ENCODE measurements around the gene PPP3CA. TPM values are rescaled to one million over a fixed set of nuclear protein-coding genes. Genes with fewer than 3 reads are reported as not detected.

Gene PPP3CA
- total RNA-seq, 1 experiment from 2014 or later = 33.8 TPM

GRCh38 chr4:101010987-101011386 lies 336.3 kb downstream of the PPP3CA start:
- DNase-seq = no peak
- H3K27me3 Mint-ChIP-seq (ENCODE audit: insufficient read depth, unreplicated experiment) = no peaks in the 10 kb centered on the region
- H3K4me3 Mint-ChIP-seq (ENCODE audit: unreplicated experiment) = no peak overlapping the region
- Histone ChIP-seq H3K4me3 (ENCODE audit: low read depth, low read length) (no peak overlapping the region), H3K27me3 (replicated peaks; ENCODE audit: control insufficient read depth, insufficient read depth, low read length) (no peaks in the 10 kb centered on the region), H3K36me3 (ENCODE audit: control insufficient read depth, insufficient read depth, low read length) (no peaks in the 10 kb centered on the region), H3K9me3 (no peaks in the 10 kb centered on the region), H3K4me1 (no peaks in the 10 kb centered on the region)
- no peak for TF ChIP-seq CTCF (IDR thresholded peaks at IDR 0.05; ENCODE audit: insufficient read depth in 1 of 2, low read depth in 1 of 2, low read length in 1 of 2, severe bottlenecking in 1 of 2, unreplicated experiment in 1 of 2)
- no peaks in the 10 kb centered on the region for H3K9me3 Mint-ChIP-seq (ENCODE audit: unreplicated experiment)
- BruUV-seq (replicated peaks) = no TSS peak
- H3K27ac Mint-ChIP-seq (ENCODE audit: unreplicated experiment) = no peak overlapping the region
- CTCF ChIA-PET = no interaction called here
- POLR2A ChIA-PET = no interaction called here
- H3K36me3 Mint-ChIP-seq (ENCODE audit: insufficient read depth, unreplicated experiment) = no peaks in the 10 kb centered on the region
- no peaks in the 10 kb centered on the region for H3K4me1 Mint-ChIP-seq (ENCODE audit: low read depth, unreplicated experiment)
- intact Hi-C loops (cut with micrococcal nuclease; ENCODE audit: unreplicated experiment) = no loop called here

- Mint-ChIP-seq H3K4me1 (ENCODE audit: low read depth, unreplicated experiment) (no peaks in the 10 kb centered on the region), H3K36me3 (ENCODE audit: insufficient read depth, unreplicated experiment) (no peaks in the 10 kb centered on the region), H3K9me3 (ENCODE audit: unreplicated experiment) (no peaks in the 10 kb centered on the region), H3K27me3 (ENCODE audit: insufficient read depth, unreplicated experiment) (no peaks in the 10 kb centered on the region), H3K4me3 (ENCODE audit: unreplicated experiment) (no peak overlapping the region), H3K27ac (ENCODE audit: unreplicated experiment) (no peak overlapping the region)
- no peaks in the 10 kb centered on the region for H3K9me3 ChIP-seq
- no peak overlapping the region for H3K4me3 ChIP-seq (ENCODE audit: low read depth, low read length)
- H3K4me1 ChIP-seq = no peaks in the 10 kb centered on the region
- H3K27me3 ChIP-seq (replicated peaks; ENCODE audit: control insufficient read depth, insufficient read depth, low read length) = no peaks in the 10 kb centered on the region
- intact Hi-C loops (cut with micrococcal nuclease; ENCODE audit: unreplicated experiment) = no loop called here
- no peak for DNase-seq
- no TSS peak for BruUV-seq (replicated peaks)
- ChIA-PET CTCF (no interaction called here), POLR2A (no interaction called here)
- no peak for TF ChIP-seq CTCF (IDR thresholded peaks at IDR 0.05; ENCODE audit: insufficient read depth in 1 of 2, low read depth in 1 of 2, low read length in 1 of 2, severe bottlenecking in 1 of 2, unreplicated experiment in 1 of 2)
- H3K36me3 ChIP-seq (ENCODE audit: control insufficient read depth, insufficient read depth, low read length) = no peaks in the 10 kb centered on the region
Measured at GRCh38 chr4:101009471-101009870, 337.9 kb downstream of the PPP3CA start.

GRCh38 chr4:101008503-101008902 lies 338.8 kb downstream of the PPP3CA start:
- H3K4me1 Mint-ChIP-seq (ENCODE audit: low read depth, unreplicated experiment) = no peaks in the 10 kb centered on the region
- Histone ChIP-seq H3K27me3 (replicated peaks; ENCODE audit: control insufficient read depth, insufficient read depth, low read length) (no peaks in the 10 kb centered on the region), H3K9me3 (no peaks in the 10 kb centered on the region), H3K4me1 (no peaks in the 10 kb centered on the region), H3K36me3 (ENCODE audit: control insufficient read depth, insufficient read depth, low read length) (no peaks in the 10 kb centered on the region), H3K4me3 (ENCODE audit: low read depth, low read length) (no peak overlapping the region)
- no peak overlapping the region for H3K27ac Mint-ChIP-seq (ENCODE audit: unreplicated experiment)
- CTCF ChIA-PET = no interaction called here
- no peaks in the 10 kb centered on the region for H3K27me3 Mint-ChIP-seq (ENCODE audit: insufficient read depth, unreplicated experiment)
- H3K36me3 Mint-ChIP-seq (ENCODE audit: insufficient read depth, unreplicated experiment) = no peaks in the 10 kb centered on the region
- BruUV-seq (replicated peaks) = no TSS peak
- no peak for TF ChIP-seq CTCF (IDR thresholded peaks at IDR 0.05; ENCODE audit: insufficient read depth in 1 of 2, low read depth in 1 of 2, low read length in 1 of 2, severe bottlenecking in 1 of 2, unreplicated experiment in 1 of 2)
- no peak overlapping the region for H3K4me3 Mint-ChIP-seq (ENCODE audit: unreplicated experiment)
- DNase-seq = no peak
- POLR2A ChIA-PET = no interaction called here
- intact Hi-C loops (cut with micrococcal nuclease; ENCODE audit: unreplicated experiment) = no loop called here
- no peaks in the 10 kb centered on the region for H3K9me3 Mint-ChIP-seq (ENCODE audit: unreplicated experiment)
